Hematopoietic multipotent progenitor cell treated with erythropoietin and hydrocortisone succinate and interleukin-3 and kit ligand, for 17 days (in vitro differentiated cells): ENCODE measurements around the gene SLC25A43.
"Not testable (repeated sequence)": the region's sequence is repeated elsewhere in the genome, so short reads cannot be mapped to it uniquely, and the experiment has no call there.

Source experiments
- DNase-seq: peaks from one replicate; pipeline ENCODE4 v3.0.0-alpha.2; 2015; ENCODE audit warnings: low spot score

SLC25A43 gene

DNA sequence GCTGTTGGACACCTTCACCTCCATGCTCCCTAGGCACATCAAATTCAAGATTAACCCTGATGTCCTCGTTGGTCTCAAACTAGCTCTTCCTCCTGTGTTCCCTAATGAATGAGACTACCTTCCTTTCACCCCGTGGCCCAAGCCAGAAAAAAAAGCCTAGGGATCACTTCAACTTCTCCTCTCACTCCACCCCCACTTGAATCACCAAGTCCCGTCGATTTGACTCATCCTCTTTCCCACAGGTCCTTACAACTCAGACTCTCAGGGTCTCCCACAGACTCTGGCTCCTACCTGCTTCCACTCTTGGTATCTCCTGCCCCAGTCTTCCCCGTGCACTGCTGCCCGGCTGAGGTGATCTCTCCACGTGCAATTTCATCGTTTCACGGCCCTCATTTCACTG lies 8.5 kb downstream of the SLC25A43 start:
- no peak for DNase-seq

DNA sequence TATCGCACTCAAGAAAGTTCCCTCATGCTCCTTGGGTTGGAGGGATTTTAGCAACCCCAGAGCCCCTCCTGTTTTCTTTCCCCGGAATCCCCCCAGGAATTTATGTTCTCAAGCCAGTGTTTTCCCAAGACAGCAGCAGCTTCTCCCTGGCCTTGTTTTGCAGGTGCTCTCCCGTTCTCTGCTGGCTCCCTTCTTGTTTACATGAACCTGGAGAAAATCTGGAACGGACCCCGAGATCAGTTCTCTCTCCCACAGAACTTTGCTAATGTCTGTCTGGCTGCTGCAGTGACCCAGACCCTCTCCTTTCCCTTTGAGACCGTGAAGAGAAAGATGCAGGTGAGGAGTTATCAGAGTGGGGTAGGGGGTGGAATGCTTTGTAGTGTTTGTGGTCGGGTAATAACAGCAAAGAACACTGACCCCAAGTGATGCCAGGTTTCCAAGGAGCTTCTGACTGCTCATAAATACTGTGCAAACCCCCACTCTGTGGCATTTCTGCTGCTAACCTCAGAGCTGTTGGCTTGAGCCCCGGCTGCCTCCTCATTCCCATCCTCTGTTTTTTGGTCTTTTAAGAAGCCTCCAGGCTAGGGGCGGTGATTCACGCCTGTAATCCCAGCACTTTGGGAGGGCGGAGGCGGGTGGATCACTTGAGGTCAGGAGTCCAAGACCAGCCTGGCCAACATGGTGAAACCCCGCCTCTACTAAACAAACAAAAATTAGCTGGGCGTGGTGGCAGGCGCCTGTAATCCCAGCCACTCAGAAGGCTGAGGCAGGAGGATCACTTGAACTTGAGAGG lies 11.1 kb downstream of the SLC25A43 start:
- no peak for DNase-seq

DNA sequence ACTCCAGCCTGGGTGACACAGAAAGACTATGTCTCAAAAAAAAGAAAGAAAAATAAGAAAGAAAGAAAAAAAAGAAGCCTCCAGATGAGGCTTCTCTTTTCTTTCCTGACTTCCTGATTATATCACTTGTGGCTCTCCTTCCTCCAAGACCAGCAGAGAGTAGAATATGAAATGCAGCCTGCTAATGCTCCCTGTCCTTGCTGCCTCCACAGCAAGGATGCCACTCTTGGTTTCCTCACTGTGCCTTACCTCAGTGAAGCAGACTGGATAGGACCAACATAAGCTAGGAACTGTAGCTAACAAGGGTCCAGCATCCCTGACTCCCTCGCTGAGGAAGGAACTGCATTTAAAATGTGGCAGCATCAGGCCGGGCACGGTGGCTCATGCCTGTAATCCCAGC lies 11.7 kb downstream of the SLC25A43 start:
- no peak for DNase-seq

DNA sequence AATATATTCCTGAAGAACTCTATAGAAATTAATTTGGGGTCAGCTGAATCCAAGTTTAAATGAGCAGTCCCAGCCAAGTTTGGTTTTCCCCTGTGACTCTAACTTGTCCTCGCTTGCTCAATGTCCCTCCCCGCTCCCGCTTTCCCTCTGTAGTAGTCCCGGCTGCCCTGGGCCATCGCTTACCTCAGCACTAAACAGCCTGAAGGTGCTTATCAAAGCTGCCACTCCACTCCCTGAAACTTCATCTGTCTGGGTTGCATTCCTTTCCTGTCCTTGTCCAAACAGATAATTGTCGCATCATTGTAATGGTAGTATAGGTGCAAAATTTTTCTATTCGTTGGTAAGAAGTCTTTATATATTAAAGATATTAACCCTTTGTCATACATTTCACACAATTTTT lies 12.8 kb downstream of the SLC25A43 start:
- no peak for DNase-seq

DNA sequence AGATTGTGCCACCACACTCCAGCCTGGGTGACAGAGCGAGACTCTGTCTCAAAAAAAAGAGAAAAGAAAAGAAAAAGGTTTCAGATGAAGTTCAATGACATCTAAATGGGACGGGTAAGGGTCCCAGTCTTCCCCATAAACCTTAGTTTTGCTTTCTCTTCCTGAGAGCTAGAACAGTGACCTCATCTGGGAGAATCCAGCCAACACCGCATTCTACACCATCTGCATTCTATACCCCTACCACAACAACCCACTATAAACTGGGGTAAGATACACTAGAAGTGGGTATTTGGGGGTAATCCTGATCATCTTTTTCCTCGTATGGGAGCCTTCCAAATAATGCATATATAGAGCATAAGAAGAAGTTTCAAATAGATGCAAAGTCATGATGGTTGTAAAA lies 18.2 kb downstream of the SLC25A43 start:
- no peak for DNase-seq

DNA sequence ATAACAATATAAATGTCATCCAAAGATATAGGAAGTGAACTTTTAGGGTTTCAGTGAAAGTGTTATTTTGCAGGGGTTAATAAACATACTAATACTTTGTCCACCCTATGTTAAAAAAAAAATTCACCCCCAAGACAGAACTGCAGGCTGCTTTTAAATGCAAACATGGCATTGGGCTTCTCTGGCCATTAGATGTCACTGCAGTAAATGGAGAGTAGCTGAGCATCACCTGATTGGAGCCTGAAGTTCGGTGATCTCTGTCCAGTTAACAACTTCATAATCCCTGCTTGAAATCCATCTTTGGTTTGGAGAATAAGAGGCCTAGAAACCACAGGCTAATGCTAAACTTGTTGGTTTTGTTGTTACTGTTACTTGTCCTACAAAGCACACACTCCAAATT lies 18.7 kb downstream of the SLC25A43 start:
- DNase-seq, result no peak

DNA sequence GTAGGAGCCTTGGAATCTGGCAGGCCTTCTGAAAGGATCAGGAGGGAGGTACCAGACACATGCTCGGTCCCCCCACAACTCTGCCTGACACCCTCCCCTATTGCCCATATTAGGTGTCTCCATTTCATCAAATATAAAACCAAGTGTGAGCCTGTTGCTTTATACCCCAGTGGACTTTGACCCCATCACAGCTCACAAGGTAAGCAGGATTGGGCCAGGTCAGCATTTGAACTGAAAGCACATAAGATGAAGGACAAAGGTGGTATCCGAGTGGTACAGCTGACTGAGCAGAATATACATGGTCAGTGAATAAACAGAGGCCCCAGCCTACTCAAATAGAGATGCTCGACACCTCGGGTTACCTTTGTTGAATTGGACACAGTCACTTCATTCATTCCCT lies 20.0 kb downstream of the SLC25A43 start:
- no peak for DNase-seq

DNA sequence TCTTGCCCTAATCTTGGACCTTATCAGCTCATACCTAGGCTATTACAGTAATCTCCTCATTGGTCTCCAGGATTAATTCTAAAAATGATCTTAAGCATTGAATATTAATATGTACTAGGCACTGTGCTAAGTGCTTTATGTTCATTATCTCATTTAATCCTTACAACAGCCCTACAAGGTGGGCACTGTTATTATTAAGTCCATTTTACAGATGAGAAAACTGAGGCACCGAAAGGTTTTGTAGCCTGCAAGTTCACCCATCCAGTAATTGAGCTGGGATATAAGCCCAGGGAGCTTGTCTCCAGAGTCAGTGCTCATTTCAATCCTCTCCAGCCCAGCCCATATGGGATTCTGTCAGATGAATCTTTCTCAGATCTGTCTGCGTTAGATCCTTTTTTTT lies 20.8 kb downstream of the SLC25A43 start:
- DNase-seq, result no peak

DNA sequence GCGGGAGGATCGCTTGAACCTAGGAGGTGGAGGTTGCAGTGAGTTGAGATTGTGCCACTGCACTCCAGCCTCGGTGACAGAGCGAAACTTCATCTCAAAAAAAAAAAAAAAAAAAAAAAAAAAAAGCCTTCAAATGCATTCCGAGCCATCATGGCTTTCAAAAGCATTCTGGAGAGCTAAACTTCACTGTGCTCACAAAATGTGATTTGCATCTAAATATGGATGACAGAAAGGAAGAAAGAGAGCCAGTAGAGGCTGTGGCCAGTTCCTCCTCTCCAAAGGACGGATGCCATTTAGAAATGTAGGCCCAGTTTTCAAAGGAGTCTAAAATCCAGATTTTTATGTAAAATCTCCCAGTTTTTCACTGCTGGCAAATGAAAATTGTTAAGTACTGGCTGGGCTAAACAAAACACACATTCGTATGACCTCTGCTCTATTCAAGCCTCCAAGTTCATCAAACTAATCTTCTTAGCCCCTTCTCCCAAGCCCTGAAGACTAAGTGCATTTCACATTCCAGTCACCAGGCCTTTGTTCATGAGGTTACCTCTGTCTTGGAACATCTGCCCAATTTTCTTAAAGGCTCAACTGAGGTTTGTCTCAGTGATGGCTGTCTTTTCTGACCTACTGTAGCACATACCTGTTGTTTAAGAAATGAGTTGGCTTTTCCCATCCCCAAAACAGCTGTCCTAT lies 22.0 kb downstream of the SLC25A43 start:
- no peak for DNase-seq

DNA sequence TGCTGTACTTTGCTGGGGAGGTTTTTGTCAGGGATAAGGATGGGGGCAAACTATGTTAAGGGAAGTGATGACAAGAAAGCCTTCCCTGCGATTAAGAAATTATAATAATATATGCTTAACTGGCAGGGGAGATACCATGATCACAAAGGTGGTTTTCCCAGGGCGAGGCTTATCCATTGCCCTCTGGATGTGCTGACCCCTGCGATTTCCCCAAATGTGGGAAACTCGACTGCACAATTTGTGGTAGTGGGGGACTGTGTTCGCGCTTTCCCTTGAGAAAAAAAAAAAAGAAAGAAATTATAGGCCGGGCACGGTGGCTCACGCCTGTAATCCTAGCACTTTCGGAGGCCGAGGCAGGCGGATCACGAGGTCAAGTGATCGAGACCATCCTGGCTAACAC lies 24.5 kb downstream of the SLC25A43 start:
- no peak for DNase-seq

DNA sequence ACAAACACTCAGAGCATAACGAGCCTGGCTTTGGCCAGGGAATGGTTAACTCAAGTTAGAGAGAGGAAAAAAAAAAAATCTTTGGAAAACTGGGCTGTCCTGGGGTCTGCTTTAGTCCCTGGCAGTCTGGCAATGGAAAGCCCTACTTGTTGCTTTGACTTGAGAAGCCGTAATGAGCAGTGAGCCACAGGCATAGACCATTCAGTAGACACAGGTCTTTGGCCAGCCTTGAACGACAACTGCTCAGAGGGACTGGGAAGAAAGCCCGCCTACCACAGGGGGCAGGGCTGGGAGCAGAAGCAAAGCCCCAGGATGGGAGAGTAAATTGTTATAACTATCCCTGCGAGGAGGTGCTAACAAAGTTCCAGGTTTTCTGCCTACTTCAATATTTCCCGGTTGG lies 25.9 kb downstream of the SLC25A43 start:
- no peak for DNase-seq

DNA sequence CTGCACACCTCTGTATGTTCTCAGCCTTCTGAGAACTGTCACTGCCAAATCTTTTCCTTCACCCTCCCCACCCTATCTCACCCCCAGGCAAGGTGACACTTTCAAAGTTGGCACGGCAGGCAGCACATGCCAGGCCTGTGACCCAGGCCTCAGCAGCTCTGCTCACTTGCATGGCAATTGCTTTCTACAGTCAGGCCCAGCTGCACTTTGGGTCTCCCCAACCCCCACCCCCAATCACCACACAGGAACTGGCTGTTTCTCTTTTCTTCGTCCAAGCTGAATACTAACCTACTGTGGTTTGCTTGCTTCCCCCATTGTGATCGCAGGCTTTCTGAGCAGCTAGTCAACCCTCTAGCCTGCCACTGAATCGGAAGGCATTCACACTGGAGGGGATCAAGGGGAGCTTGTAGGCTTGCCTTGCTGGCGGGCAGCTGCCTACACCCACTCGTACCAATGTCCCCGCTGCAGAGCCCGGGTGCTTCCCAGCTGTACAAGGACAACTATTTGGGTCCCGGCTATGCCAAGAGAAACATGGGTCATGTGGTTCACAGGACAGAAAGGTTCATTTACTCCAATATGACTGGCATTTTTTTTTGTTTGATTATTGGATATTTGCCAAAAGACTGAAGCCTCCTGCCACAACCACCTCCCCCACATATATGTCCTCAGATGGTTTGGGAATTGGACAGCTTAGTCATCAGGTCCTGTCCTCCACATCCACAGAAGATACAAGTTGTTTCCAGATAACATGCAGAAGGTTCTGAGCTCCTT lies 28.1 kb downstream of the SLC25A43 start:
- DNase-seq, result no peak

DNA sequence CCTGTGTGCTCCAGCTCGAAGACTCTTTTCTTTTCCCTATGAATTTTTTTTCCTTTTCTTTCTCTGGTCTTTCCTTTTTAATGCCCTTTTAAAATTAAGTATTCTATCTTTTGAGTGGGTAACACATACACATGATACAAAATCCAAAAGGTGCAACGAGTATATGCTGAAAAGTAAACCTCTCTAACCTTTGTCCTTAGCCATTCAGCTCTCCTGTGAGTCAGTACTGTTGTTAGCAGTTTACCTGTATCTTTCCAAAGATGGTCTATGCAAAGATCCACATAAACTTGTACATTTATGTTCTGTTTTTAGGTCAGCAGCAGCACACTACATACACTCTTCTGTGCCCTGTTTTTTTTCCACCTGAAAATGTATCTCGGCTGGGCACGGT lies 28.7 kb downstream of the SLC25A43 start:
- DNase-seq, result no peak

DNA sequence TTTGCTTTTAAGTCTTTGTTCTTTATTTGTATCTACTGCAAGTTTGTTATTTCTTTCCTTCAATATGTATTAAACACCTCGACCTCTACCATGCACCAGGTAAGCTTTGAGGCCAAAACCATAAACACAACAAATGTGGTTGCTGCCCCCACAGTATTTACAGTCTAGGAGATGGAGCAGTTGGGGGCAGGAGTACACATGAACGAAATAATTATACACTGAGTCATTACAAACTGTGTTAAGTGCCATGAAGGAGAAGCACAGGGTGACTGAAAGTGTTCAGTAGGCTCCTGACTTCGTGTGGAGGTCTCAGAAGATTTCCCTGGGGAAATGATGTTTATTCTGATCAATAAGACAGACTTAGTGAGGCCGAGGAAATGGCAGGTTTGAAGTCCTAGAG lies 30.3 kb downstream of the SLC25A43 start:
- no peak for DNase-seq

DNA sequence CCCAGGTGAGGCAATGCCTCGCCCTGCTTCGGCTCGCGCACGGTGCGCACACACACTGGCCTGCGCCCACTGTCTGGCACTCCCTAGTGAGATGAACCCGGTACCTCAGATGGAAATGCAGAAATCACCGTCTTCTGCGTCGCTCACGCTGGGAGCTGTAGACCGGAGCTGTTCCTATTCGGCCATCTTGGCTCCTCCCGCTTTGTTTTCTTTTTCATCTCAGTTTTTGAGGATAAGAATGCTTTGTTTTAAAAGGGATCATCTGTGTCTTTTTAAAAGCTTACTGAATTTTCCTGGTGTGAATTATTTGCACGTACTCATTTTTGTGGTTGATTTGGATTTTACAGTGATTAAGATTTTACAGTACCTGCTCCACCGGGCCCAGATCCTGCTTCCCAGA lies 42.2 kb downstream of the SLC25A43 start:
- DNase-seq, result not testable (repeated sequence)

DNA sequence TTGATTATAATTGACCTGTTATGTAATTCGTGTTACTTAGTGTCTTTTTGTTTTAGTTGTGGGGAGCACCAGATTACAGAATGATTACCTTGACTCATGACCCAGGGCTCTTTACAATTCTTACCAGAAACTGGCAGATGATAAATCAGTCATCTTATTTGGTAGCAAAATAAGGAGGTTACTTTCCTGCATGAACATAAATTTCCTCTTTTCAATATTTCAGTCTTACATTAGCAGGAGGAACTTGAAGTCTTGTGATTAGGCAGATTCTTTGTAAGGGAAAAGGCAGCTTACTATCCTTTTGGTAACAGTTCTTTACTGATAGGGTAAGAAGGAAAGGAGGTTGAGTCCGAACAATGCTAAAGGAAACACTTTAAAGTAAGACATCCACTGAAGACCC lies 43.1 kb downstream of the SLC25A43 start:
- no peak for DNase-seq

DNA sequence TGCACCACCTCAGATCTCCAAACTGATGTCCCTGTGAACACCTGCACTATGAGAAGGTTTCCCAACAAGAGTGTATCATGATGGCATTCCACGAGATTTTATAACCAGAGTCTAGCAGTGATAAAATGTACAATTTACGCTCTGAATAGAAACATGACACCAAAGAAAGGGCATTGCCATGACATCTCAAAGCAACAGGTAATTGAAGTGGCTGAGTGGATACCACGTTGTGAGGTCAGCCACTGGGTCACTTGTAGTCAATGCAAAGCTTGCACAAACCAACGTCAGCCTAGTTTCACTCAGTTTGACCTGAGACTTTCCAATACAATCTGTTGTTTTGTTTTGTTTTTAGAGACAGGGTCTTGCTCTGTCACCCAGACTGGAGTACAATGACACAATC lies 54.1 kb downstream of the SLC25A43 start:
- DNase-seq, result no peak

DNA sequence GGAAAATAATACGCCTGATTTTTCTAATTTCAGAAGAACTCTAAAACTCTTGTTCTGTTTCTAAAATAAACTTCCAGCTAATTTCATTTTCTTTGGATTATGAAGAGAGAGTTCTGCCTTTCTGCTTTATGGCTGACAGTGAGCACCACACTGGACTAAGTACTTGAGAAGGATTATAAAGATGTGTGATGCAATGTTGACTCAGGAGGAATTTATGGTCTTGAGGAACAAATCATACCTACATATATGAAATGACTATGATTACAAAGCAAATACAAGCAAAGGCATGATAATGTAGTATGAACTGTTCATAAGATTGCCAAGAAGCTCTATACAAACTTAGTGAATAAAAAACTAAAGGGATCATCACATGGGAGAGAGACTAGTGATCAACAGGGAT lies 56.1 kb downstream of the SLC25A43 start:
- DNase-seq, result no peak

DNA sequence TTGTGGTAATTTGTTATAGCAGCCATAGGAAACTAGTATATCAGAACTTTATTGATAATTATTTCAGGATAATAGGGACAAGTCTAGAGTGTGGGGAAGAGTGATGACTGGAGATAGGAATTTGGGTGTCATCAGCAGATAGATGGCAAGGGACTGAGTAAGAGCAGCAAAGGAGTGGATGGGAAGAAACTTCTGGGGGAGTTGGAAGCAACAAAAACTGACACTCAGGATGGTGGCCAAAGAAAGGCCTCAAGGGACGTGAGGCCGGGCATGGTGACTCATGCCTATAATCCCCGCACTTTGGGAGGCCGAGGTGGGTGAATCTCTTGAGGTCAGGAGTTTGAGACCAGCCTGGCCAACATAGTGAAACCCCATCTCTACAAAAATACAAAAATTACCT lies 60.0 kb downstream of the SLC25A43 start:
- DNase-seq, result no peak

DNA sequence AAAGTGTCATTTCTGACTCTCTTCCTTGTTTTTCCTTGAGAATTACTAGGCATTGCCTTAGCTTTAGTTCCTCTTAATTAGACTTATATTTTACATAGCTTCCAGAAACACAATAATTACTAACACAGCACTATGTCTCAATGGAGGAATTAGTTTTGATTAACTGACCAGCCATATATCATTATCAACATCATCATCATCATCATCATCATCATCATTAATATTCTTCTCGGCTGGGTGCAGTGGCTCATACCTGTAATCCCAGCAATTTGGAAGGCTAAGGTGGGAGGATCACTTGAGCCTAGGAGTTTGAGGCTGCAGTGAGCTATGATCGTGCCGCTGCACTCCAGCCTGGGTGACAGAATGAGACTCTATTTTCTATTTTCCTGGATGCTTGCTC lies 66.4 kb downstream of the SLC25A43 start:
- no peak for DNase-seq

DNA sequence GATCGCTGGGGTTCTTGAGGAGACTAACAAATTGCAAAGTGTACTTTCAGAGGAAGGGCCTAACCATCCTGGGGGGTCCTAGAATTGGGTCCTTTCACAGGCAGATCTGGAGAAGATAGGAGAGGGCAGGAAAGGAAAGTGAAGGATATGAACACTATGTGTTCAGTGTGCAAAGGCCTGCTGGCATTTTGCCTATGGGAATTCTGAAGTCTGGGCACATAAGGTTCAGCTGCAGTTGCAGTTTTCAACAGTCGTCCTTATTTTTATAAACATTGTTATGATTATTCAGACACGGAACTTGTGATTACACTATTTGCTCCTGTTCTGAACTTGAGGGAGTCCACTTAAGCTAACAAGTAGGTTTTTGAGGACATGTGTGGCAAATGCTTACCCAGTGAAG lies 67.8 kb downstream of the SLC25A43 start:
- no peak for DNase-seq

DNA sequence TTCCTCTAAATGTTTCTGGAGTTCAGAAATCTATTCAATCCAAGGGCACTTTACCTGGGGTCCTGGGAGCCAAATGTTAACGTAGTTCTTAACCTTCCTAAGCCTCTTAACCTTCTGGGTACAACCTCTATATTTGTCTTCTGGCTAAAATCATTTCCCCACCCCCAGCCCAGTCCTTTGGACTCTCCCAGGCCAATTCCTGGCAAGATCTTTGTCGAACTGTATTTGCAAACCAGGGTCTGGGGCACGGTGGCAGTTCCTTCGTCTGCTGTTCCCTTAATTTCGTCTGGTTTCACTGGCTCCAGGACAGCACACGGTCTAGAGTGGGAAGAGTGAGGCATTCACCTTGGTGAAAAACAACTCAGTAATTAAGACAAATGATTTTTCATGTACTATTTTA lies 68.3 kb downstream of the SLC25A43 start:
- DNase-seq, result no peak
